Fibroblast of lung (primary cell): Measurements from ENCODE around the gene UBE3D.

ENCODE experiments used
- EZH2 ChIP-seq: IDR thresholded peaks from 2 replicates; pipeline ENCODE4 v1.5.1; 2012; ENCODE audit warnings: low read length, control low read depth, mild to moderate bottlenecking; ENCODE audit errors: missing control alignments
- TF ChIP-seq, protein P1 (sequence below), 2 donors: IDR thresholded peaks in 1 of 2; conservative IDR thresholded peaks in 1 of 2; 1 replicate in 1 of 2; 2 replicates in 1 of 2; pipeline ENCODE4 v1.5.1; 2011 to 2012; ENCODE audit warnings: low read length in 2 of 2, control low read depth in 1 of 2, inconsistent platforms in 1 of 2, low read depth in 1 of 2, mild to moderate bottlenecking in 1 of 2

- TF ChIP-seq, protein P1, sequence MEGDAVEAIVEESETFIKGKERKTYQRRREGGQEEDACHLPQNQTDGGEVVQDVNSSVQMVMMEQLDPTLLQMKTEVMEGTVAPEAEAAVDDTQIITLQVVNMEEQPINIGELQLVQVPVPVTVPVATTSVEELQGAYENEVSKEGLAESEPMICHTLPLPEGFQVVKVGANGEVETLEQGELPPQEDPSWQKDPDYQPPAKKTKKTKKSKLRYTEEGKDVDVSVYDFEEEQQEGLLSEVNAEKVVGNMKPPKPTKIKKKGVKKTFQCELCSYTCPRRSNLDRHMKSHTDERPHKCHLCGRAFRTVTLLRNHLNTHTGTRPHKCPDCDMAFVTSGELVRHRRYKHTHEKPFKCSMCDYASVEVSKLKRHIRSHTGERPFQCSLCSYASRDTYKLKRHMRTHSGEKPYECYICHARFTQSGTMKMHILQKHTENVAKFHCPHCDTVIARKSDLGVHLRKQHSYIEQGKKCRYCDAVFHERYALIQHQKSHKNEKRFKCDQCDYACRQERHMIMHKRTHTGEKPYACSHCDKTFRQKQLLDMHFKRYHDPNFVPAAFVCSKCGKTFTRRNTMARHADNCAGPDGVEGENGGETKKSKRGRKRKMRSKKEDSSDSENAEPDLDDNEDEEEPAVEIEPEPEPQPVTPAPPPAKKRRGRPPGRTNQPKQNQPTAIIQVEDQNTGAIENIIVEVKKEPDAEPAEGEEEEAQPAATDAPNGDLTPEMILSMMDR (conservative IDR thresholded peaks at IDR 0.05 in 1 of 2, IDR thresholded peaks at IDR 0.05 in 1 of 2; ENCODE audit: low read depth in 1 of 2, low read length in 2 of 2): no peak
- TF ChIP-seq EZH2: no peak
Measured at GRCh38 chr6:83097675-83098074, 32.0 kb upstream of the UBE3D start.
